CD4-positive, alpha-beta T cell treated with Interferon alpha-2 for 1 hour (primary cell): ENCODE results near the gene ETF1.
"Not testable (repeated sequence)": the region's sequence is repeated elsewhere in the genome, so short reads cannot be mapped to it uniquely, and the experiment has no call there.

Experiments
- DNase-seq, 2 donors: peaks; one replicate each; pipeline ENCODE4 v3.0.0-alpha.2; 2020 to 2022

Gene ETF1

GRCh38 chr5:138482638-138483037 is 60.4 kb downstream of the ETF1 start:
- no peak for DNase-seq

- DNase-seq: no peak
Observed at GRCh38 chr5:138476918-138477317, 66.1 kb downstream of the ETF1 start.

- not testable (repeated sequence) for DNase-seq
Observed at GRCh38 chr5:138473151-138473550, 69.9 kb downstream of the ETF1 start.

- no peak for DNase-seq
Observed at GRCh38 chr5:138472353-138472752, 70.7 kb downstream of the ETF1 start.

GRCh38 chr5:138471052-138471361 is 72.0 kb downstream of the ETF1 start:
- DNase-seq: no peak

GRCh38 chr5:138470322-138471051 is 72.5 kb downstream of the ETF1 start:
- DNase-seq: peak in 1 of 2 donors; percentile 14

- DNase-seq: peak; percentile 61 to 65
Observed at GRCh38 chr5:138469540-138470321, 73.3 kb downstream of the ETF1 start.

- DNase-seq: no peak
Observed at GRCh38 chr5:138468966-138469539, 74.0 kb downstream of the ETF1 start.

- DNase-seq: peak in 1 of 2 donors; percentile 19
Observed at GRCh38 chr5:138468133-138468965, 74.7 kb downstream of the ETF1 start.

GRCh38 chr5:138467711-138468132 is 75.3 kb downstream of the ETF1 start:
- DNase-seq: peak in 1 of 2 donors; percentile 16

- DNase-seq: peak in 1 of 2 donors; percentile 27
Observed at GRCh38 chr5:138466900-138467710, 75.9 kb downstream of the ETF1 start.

- DNase-seq: peak in 1 of 2 donors; percentile 34
Observed at GRCh38 chr5:138466125-138466899, 76.7 kb downstream of the ETF1 start.

GRCh38 chr5:138465261-138466124 is 77.5 kb downstream of the ETF1 start, which contains the start of gene EGR1:
TSS of gene EGR1 (plus strand) at chr5:138465479. CDS start at chr5:138465762, 283 bp downstream.
- DNase-seq: peak; percentile 96 to 98

- DNase-seq: peak; percentile 96 to 98
Observed at GRCh38 chr5:138464388-138465260, 78.4 kb downstream of the ETF1 start.

- peak; percentile 94 for DNase-seq
Observed at GRCh38 chr5:138464008-138464387, 79.0 kb downstream of the ETF1 start.

GRCh38 chr5:138463419-138464007 is 79.5 kb downstream of the ETF1 start:
- DNase-seq: no peak

- no peak for DNase-seq
Observed at GRCh38 chr5:138461343-138462125, 81.5 kb downstream of the ETF1 start.
